Epithelial cell of proximal tubule (primary cell): ENCODE data around the gene ACACA. TPM values are rescaled to one million over a fixed set of nuclear protein-coding genes. Genes with fewer than 3 reads are reported as not detected.

ENCODE experiments used
- DNase-seq: peaks from one replicate; pipeline ENCODE4 v3.0.0-alpha.2; 2011; ENCODE audit warnings: low read depth
- H3K4me3 ChIP-seq: 2 replicates; pipeline ENCODE4 v1.5.1; 2011; ENCODE audit warnings: low read depth, mild to moderate bottlenecking, low read length
- total RNA-seq: library from RNA; depleted of rRNA; stranded (reverse); fragments of >200 nt; gene quantifications from 2 replicates; pipeline ENCODE4 v1.2.3, GENCODE V29; 2015
- TF ChIP-seq, protein P1 (sequence below): conservative IDR thresholded peaks from 2 replicates; pipeline ENCODE4 v1.5.1; 2012; ENCODE audit warnings: low read depth, mild to moderate bottlenecking, low read length

Gene ACACA
- total RNA-seq, 1 donor from 2014 or later, result 26.4 TPM

- H3K4me3 ChIP-seq, result no peak overlapping the region
- TF ChIP-seq, protein P1, sequence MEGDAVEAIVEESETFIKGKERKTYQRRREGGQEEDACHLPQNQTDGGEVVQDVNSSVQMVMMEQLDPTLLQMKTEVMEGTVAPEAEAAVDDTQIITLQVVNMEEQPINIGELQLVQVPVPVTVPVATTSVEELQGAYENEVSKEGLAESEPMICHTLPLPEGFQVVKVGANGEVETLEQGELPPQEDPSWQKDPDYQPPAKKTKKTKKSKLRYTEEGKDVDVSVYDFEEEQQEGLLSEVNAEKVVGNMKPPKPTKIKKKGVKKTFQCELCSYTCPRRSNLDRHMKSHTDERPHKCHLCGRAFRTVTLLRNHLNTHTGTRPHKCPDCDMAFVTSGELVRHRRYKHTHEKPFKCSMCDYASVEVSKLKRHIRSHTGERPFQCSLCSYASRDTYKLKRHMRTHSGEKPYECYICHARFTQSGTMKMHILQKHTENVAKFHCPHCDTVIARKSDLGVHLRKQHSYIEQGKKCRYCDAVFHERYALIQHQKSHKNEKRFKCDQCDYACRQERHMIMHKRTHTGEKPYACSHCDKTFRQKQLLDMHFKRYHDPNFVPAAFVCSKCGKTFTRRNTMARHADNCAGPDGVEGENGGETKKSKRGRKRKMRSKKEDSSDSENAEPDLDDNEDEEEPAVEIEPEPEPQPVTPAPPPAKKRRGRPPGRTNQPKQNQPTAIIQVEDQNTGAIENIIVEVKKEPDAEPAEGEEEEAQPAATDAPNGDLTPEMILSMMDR, result no peak
- no peak for DNase-seq
These were observed 268.6 kb downstream of the ACACA start for GRCh38 chr17:37137906-37138514.

DNA sequence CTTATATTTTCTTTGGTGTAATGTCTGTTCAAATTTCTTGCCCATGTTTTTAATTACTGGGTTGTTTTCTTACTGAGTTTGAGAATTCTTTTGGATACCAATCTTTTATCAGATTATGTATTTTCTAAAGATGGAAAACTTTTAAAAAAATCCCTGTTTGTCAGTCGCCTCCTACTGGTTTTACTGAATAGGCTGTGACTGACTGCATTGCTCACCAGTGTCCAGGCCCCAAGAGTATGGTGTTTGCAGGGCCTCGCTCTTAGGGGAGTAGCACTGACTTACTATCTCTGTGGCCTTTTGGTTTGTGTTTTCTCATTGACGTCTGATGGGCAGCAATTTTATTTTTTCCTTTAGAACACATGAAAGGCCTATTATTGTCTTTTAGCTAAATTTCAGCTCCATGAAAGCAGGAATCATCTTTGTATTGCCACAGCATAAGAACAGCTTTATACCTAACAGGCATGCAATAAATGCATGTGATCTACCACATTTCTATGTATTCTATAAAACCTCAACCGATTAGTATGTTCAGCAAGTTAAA lies 269.5 kb downstream of the ACACA start:
- no peak for DNase-seq
- no peak overlapping the region for H3K4me3 ChIP-seq
- TF ChIP-seq, protein P1, result no peak

DNA sequence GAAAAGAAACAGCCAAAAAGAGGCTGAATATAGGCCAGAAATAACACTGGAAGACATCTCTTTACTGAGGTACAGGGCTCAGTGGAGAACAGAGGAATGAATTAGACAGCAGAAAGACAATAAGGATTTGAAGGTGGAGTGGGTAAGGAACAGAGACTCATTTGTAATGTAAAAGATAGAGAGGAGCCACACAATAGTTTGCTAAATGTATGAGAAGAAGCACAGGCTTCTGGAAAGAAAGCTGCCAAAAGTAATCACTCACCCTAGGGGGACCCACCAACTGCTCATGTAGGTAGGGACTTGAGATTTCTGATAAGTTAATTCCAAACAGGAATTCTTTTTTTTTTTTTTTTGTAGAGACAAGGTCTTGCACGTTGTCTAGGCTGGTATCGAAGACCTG lies 271.1 kb downstream of the ACACA start:
- no peak overlapping the region for H3K4me3 ChIP-seq
- TF ChIP-seq, protein P1, result no peak
- DNase-seq, result no peak

DNA sequence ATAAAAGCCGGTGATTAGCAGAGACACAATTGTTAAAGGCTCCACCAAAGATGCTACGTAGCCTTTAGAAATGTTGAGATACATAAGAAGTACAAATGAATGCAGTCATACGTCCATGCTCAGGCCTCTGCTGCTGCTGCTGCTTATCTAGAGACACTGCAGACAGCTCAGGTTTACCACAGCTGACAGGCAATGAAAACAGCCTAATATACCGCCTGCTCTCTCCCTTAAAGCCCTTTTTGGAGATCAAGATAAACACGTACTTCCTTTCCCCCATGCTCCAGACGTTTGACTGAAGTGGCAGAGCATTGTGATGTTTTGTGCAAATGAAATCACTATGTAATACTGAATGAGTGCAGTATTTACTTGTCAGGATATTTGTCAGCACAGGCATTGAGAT lies 272.6 kb downstream of the ACACA start:
- DNase-seq, result no peak
- TF ChIP-seq, protein P1, result no peak
- H3K4me3 ChIP-seq, result no peak overlapping the region

- DNase-seq, result no peak
- H3K4me3 ChIP-seq, result no peak overlapping the region
- TF ChIP-seq, protein P1, result no peak
These were observed 273.5 kb downstream of the ACACA start for GRCh38 chr17:37133136-37133535.

GRCh38 chr17:37131669-37132611 lies 274.7 kb downstream of the ACACA start:
- TF ChIP-seq, protein P1, result no peak
- peak overlapping the region; percentile 34 for H3K4me3 ChIP-seq

More at GRCh38 chr17:37131669-37132611, 274.7 kb downstream of the ACACA start:
- no peak for DNase-seq
